HepG2 (cell line): ENCODE data around the gene RGN. TPM values are rescaled to one million over a fixed set of nuclear protein-coding genes. Genes with fewer than 3 reads are reported as not detected.

Source experiments
- AHR ChIP-seq: IDR thresholded peaks from 2 replicates; pipeline ENCODE4 v1.6.1; 2018; ENCODE audit warnings: missing genetic modification reagents, missing compliant biosample characterization
- CCAR2 ChIP-seq: fragments of 200-400 bp; formaldehyde crosslinking; optimal IDR thresholded peaks from 2 replicates; pipeline ENCODE3; 2018; ENCODE audit warnings: low read depth, mild to moderate bottlenecking, low read length, moderate library complexity
- DNMT3B ChIP-seq: conservative IDR thresholded peaks from 2 replicates; pipeline ENCODE4 v1.6.1; 2016; ENCODE audit warnings: missing biosample characterization, control low read depth
- ETV5 ChIP-seq: IDR thresholded peaks from 2 replicates; pipeline ENCODE4 v1.6.1; 2018; ENCODE audit warnings: missing biosample characterization, missing genetic modification reagents, inconsistent platforms, borderline replicate concordance
- HMGA1 ChIP-seq: sonication (generic); formaldehyde crosslinking; conservative IDR thresholded peaks from 2 replicates; pipeline ENCODE4 v1.4.0; 2020; ENCODE audit warnings: missing genetic modification reagents
- KAT2B ChIP-seq: fragments of 150-350 bp; IDR thresholded peaks from 2 replicates; pipeline ENCODE4 v1.6.1; 2014; ENCODE audit warnings: low read depth, low read length, borderline replicate concordance
- KMT2B ChIP-seq: IDR thresholded peaks from 2 replicates; pipeline ENCODE4 v1.6.1; 2016; ENCODE audit warnings: missing genetic modification reagents, missing compliant biosample characterization
- MAFK ChIP-seq, 2 experiments: IDR thresholded peaks in 1 of 2; conservative IDR thresholded peaks in 1 of 2; 2 replicates each; pipeline ENCODE4 v1.6.1; 2011; ENCODE audit warnings: improper control_type of control experiment in 2 of 2, low read length in 2 of 2
- RXRA ChIP-seq: sonication (generic); formaldehyde crosslinking; IDR thresholded peaks from 2 replicates; pipeline ENCODE4 v1.5.1; 2020; ENCODE audit warnings: missing genetic modification reagents
- SETDB1 ChIP-seq: sonication (generic); formaldehyde crosslinking; IDR thresholded peaks from 2 replicates; pipeline ENCODE4 v1.5.1; 2020; ENCODE audit warnings: missing genetic modification reagents, mild to moderate bottlenecking, borderline replicate concordance
- SRSF1 ChIP-seq: fragments of 200-400 bp; formaldehyde crosslinking; optimal IDR thresholded peaks from 2 replicates; pipeline ENCODE3; 2017; ENCODE audit warnings: mild to moderate bottlenecking, low read depth, low read length, moderate library complexity
- ZBTB21 ChIP-seq: sonication (generic); formaldehyde crosslinking; IDR thresholded peaks from 2 replicates; pipeline ENCODE4 v1.4.0; 2020; ENCODE audit warnings: missing genetic modification reagents
- ZNF264 ChIP-seq: sonication (generic); formaldehyde crosslinking; IDR thresholded peaks from 2 replicates; pipeline ENCODE4 v1.4.0; 2020; ENCODE audit warnings: missing genetic modification reagents
- ZNF335 ChIP-seq: sonication (generic); formaldehyde crosslinking; IDR thresholded peaks from 2 replicates; pipeline ENCODE4 v1.4.0; 2020; ENCODE audit warnings: missing genetic modification reagents
- ZNF446 ChIP-seq: sonication (generic); formaldehyde crosslinking; IDR thresholded peaks from 2 replicates; pipeline ENCODE4 v1.5.0; 2020; ENCODE audit warnings: mild to moderate bottlenecking, missing genetic modification reagents
- ZNF451 ChIP-seq: sonication (generic); formaldehyde crosslinking; IDR thresholded peaks from 2 replicates; pipeline ENCODE4 v1.5.0; 2020; ENCODE audit warnings: mild to moderate bottlenecking, missing genetic modification reagents
- ZNF543 ChIP-seq: sonication (generic); formaldehyde crosslinking; IDR thresholded peaks from 2 replicates; pipeline ENCODE4 v1.4.0; 2020; ENCODE audit warnings: mild to moderate bottlenecking, missing genetic modification reagents
- polyA plus RNA-seq, 8 experiments: library from polyadenylated mRNA; depleted of rRNA in 3 of 8; stranded (reverse) in 7 of 8; unstranded in 1 of 8; fragments of >200 nt; fragmentation: Illumina TruSeq in 4 of 8; extraction: Trizol in 4 of 8; gene quantifications; 2 replicates each; pipeline versions ENCODE4 v1.2.1 to v1.2.3, GENCODE V29; 2011 to 2016; ENCODE audit warnings: low read depth in 4 of 8, missing spikeins in 1 of 8, mixed read lengths in 1 of 8; ENCODE audit not compliant: insufficient read depth in 1 of 8
- total RNA-seq, 5 experiments: library from RNA; depleted of rRNA; stranded (reverse); fragments of >200 nt; fragmentation: Illumina TruSeq; extraction: Trizol; gene quantifications; 2 replicates each; pipeline ENCODE4 v1.2.3, GENCODE V29; 2016; ENCODE audit warnings: low read depth in 1 of 5
- TF ChIP-seq, protein P1 (sequence below): IDR thresholded peaks from 2 replicates; pipeline ENCODE4 v1.6.1; 2016; ENCODE audit warnings: low read depth
- TF ChIP-seq, protein P2 (sequence below): IDR thresholded peaks from 2 replicates; pipeline ENCODE4 v1.6.1; 2016; ENCODE audit warnings: mild to moderate bottlenecking, missing biosample characterization, missing genetic modification reagents
- TF ChIP-seq, protein P3 (sequence below): sonication (generic); formaldehyde crosslinking; IDR thresholded peaks from 2 replicates; pipeline ENCODE4 v1.5.1; 2020; ENCODE audit warnings: missing genetic modification reagents, mild to moderate bottlenecking, borderline replicate concordance
- TF ChIP-seq, protein P4 (sequence below): sonication (generic); formaldehyde crosslinking; IDR thresholded peaks from 2 replicates; pipeline ENCODE4 v1.5.1; 2020; ENCODE audit warnings: mild to moderate bottlenecking, missing genetic modification reagents, borderline replicate concordance

The RGN gene
- total and polyA plus RNA-seq, 2 of the 13 experiments (the other 11 are each of a cell fraction or from before 2014, with no cell fraction given) = 19.6 to 74.4 TPM

DNA sequence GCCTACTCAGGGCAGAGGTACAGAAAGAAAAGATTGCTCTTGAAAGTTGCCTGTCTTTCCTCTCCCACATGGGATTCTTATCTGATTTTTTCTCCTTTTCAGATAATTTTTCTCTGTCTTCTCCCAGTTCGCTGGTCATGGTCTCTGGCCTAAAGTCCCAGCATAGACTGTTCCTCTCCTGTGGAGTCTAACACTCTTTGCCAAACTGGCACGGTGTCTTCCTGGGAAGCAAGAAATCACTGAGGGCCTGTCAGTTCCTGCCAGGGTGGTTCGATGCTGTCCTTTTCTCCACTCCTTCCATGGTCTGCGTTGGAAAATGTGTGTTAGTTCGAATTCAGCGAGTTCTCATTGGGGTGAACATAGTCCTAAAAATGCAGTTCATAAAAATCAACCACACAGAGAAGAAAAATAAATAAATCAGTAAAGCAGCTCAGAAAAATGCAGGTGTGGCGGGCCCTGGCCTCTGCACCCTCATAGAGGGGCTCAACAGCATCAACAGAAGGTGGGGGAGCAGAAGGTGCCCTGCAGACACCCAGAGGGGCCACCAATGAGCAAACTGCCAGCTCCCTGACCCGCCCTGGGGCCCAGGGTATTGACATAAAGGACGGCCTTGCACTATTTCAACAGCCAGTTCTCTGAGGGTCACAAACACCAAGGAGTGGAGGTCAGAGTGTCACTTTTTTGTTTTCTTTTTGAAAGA, 2.1 kb downstream of the RGN start (continued):
- TF ChIP-seq ZNF335 (CRISPR knock-in tag) (no peak), SRSF1 (no peak), RXRA (peak; percentile 87), MAFK (conservative IDR thresholded peaks at IDR 0.05 in 1 of 2, IDR thresholded peaks at IDR 0.05 in 1 of 2; ENCODE audit: low read length in 2 of 2) (no peak), KMT2B (0 out of 2 replicates have a peak, but pooled peaks have one; percentile 18), ZNF543 (0 out of 2 replicates have a peak, but pooled peaks have one; percentile 27), KAT2B (no peak), AHR (CRISPR knock-in tag) (no peak), ZNF446 (CRISPR knock-in tag) (no peak), ZBTB21 (CRISPR knock-in tag) (no peak), HMGA1 (CRISPR knock-in tag) (no peak), SETDB1 (no peak), CCAR2 (no peak), DNMT3B (CRISPR knock-in tag) (no peak), ETV5 (CRISPR knock-in tag) (peak; percentile 17; the same call in 1 of the 2 replicates), ZNF451 (CRISPR knock-in tag) (no peak), ZNF264 (CRISPR knock-in tag) (no peak)
- TF ChIP-seq, protein P1, sequence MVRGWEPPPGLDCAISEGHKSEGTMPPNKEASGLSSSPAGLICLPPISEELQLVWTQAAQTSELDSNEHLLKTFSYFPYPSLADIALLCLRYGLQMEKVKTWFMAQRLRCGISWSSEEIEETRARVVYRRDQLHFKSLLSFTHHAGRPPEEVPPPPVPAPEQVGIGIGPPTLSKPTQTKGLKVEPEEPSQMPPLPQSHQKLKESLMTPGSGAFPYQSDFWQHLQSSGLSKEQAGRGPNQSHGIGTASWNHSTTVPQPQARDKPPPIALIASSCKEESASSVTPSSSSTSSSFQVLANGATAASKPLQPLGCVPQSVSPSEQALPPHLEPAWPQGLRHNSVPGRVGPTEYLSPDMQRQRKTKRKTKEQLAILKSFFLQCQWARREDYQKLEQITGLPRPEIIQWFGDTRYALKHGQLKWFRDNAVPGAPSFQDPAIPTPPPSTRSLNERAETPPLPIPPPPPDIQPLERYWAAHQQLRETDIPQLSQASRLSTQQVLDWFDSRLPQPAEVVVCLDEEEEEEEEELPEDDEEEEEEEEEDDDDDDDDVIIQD (CRISPR knock-in tag) = no peak
- TF ChIP-seq, protein P2, sequence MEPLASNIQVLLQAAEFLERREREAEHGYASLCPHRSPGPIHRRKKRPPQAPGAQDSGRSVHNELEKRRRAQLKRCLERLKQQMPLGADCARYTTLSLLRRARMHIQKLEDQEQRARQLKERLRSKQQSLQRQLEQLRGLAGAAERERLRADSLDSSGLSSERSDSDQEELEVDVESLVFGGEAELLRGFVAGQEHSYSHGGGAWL (CRISPR knock-in tag) = no peak
- TF ChIP-seq, protein P3, sequence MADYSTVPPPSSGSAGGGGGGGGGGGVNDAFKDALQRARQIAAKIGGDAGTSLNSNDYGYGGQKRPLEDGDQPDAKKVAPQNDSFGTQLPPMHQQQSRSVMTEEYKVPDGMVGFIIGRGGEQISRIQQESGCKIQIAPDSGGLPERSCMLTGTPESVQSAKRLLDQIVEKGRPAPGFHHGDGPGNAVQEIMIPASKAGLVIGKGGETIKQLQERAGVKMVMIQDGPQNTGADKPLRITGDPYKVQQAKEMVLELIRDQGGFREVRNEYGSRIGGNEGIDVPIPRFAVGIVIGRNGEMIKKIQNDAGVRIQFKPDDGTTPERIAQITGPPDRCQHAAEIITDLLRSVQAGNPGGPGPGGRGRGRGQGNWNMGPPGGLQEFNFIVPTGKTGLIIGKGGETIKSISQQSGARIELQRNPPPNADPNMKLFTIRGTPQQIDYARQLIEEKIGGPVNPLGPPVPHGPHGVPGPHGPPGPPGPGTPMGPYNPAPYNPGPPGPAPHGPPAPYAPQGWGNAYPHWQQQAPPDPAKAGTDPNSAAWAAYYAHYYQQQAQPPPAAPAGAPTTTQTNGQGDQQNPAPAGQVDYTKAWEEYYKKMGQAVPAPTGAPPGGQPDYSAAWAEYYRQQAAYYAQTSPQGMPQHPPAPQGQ (CRISPR knock-in tag) = no peak
- TF ChIP-seq, protein P4, sequence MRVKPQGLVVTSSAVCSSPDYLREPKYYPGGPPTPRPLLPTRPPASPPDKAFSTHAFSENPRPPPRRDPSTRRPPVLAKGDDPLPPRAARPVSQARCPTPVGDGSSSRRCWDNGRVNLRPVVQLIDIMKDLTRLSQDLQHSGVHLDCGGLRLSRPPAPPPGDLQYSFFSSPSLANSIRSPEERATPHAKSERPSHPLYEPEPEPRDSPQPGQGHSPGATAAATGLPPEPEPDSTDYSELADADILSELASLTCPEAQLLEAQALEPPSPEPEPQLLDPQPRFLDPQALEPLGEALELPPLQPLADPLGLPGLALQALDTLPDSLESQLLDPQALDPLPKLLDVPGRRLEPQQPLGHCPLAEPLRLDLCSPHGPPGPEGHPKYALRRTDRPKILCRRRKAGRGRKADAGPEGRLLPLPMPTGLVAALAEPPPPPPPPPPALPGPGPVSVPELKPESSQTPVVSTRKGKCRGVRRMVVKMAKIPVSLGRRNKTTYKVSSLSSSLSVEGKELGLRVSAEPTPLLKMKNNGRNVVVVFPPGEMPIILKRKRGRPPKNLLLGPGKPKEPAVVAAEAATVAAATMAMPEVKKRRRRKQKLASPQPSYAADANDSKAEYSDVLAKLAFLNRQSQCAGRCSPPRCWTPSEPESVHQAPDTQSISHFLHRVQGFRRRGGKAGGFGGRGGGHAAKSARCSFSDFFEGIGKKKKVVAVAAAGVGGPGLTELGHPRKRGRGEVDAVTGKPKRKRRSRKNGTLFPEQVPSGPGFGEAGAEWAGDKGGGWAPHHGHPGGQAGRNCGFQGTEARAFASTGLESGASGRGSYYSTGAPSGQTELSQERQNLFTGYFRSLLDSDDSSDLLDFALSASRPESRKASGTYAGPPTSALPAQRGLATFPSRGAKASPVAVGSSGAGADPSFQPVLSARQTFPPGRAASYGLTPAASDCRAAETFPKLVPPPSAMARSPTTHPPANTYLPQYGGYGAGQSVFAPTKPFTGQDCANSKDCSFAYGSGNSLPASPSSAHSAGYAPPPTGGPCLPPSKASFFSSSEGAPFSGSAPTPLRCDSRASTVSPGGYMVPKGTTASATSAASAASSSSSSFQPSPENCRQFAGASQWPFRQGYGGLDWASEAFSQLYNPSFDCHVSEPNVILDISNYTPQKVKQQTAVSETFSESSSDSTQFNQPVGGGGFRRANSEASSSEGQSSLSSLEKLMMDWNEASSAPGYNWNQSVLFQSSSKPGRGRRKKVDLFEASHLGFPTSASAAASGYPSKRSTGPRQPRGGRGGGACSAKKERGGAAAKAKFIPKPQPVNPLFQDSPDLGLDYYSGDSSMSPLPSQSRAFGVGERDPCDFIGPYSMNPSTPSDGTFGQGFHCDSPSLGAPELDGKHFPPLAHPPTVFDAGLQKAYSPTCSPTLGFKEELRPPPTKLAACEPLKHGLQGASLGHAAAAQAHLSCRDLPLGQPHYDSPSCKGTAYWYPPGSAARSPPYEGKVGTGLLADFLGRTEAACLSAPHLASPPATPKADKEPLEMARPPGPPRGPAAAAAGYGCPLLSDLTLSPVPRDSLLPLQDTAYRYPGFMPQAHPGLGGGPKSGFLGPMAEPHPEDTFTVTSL = peak; percentile 64; the same call in 1 of the 2 replicates
